HG03103 (cell line): Measurements from ENCODE around the gene TNRC6B.
"Not testable (repeated sequence)": the region's sequence is repeated elsewhere in the genome, so short reads cannot be mapped to it uniquely, and the experiment has no call there.

Experiments
- ATAC-seq: cut with Tn5 transposase; IDR thresholded peaks from one replicate; pipeline ENCODE4 v1.9.1; 2021; ENCODE audit warnings: low read depth; ENCODE audit not compliant: unreplicated experiment

The TNRC6B gene, protein sequence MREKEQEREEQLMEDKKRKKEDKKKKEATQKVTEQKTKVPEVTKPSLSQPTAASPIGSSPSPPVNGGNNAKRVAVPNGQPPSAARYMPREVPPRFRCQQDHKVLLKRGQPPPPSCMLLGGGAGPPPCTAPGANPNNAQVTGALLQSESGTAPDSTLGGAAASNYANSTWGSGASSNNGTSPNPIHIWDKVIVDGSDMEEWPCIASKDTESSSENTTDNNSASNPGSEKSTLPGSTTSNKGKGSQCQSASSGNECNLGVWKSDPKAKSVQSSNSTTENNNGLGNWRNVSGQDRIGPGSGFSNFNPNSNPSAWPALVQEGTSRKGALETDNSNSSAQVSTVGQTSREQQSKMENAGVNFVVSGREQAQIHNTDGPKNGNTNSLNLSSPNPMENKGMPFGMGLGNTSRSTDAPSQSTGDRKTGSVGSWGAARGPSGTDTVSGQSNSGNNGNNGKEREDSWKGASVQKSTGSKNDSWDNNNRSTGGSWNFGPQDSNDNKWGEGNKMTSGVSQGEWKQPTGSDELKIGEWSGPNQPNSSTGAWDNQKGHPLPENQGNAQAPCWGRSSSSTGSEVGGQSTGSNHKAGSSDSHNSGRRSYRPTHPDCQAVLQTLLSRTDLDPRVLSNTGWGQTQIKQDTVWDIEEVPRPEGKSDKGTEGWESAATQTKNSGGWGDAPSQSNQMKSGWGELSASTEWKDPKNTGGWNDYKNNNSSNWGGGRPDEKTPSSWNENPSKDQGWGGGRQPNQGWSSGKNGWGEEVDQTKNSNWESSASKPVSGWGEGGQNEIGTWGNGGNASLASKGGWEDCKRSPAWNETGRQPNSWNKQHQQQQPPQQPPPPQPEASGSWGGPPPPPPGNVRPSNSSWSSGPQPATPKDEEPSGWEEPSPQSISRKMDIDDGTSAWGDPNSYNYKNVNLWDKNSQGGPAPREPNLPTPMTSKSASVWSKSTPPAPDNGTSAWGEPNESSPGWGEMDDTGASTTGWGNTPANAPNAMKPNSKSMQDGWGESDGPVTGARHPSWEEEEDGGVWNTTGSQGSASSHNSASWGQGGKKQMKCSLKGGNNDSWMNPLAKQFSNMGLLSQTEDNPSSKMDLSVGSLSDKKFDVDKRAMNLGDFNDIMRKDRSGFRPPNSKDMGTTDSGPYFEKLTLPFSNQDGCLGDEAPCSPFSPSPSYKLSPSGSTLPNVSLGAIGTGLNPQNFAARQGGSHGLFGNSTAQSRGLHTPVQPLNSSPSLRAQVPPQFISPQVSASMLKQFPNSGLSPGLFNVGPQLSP (N-terminal part only)

DNA sequence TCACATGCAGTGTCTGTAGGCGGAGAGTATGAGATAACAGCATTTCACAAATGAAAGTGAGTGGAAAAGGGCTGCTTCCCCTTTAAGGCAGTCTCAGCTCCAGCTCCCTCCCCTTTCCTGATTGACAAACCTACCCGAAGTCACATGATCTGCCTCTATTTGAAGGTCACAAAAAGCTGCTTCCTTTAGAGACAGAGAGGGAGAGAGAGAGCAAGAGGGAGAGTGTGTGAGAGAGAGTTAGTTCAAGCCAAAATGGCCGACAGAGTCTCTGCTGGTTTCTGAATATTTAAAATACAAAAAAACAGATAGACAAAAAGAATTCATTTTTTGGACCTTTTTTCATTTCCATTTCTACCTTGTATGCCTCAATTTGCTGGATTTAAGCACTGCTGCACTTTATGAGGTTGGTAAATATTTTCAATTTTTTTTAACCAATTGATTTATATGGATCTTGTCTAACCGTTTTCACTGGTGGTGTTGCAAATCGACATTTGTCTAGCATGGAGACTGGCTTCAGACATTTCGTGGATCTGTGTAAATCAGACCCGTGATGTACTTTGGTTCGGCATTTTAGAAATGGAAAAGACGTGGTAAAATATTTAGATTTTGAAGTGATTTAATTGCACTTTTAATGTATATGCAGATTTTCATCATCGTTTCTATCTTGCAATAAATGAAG, at the start of gene TNRC6B:
Gene TNRC6B (plus strand): TSS at position 188 of the 679 bp plus-strand sequence. CDS start 211 bp downstream, at position 399.
- ATAC-seq, result peak; percentile 71

DNA sequence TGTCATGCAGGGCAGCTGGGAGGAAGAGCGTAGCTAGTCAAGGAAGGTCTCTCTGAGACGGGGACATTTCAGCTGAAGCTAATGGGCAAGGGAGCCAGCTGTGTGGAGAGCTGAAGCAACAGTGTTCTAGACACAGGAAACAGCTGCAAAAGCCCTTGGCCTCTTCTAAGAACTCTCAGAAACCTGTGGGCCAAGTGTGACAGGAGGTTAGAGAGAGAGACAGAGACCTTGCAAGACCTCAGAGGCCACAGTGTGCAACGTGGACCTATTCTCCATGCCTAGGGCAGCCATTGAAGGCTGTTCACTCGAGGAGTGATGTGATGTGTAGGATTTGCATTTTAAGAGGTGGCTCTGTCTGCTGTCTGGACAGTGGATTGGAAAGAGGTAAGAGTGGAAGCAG, 48.7 kb upstream of the TNRC6B start:
- no peak for ATAC-seq

DNA sequence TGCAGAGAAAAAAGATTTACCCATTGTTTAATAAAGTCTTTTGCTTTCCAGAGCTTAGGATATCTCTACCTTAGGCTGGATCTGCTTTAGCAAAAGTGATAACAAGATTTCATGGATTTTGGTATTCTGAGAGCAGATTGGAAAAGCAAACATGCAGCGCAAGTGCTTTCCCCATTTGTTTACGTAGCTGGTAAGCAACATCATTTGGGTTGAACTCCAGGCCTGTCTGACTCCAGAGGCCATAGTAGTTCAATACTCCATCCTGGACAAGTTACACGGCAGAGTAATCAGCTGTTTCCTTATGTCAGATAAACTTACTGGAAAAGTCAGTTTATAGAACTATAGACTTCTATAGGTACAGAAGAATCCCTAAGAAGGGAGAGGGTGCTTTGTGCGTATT, 40.6 kb upstream of the TNRC6B start:
- no peak for ATAC-seq

DNA sequence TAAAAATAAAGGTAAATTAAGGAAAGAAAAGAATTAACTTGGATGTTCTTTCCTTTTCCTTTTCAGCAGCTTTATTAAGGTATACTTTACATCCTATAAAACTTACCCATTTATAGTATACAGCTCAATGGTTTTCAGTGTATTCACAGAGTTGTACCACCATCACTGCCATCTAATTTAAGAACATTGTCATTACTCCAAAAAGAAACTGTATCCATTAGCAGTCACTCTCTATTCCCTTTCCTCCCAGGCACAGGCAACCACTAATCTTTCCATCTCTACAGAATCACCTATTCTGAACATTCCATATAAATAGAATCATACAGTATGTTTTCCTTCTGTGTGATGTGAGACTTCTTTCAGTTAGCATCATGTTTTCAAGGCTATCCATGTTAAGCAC, 38.9 kb upstream of the TNRC6B start:
- ATAC-seq, result no peak

DNA sequence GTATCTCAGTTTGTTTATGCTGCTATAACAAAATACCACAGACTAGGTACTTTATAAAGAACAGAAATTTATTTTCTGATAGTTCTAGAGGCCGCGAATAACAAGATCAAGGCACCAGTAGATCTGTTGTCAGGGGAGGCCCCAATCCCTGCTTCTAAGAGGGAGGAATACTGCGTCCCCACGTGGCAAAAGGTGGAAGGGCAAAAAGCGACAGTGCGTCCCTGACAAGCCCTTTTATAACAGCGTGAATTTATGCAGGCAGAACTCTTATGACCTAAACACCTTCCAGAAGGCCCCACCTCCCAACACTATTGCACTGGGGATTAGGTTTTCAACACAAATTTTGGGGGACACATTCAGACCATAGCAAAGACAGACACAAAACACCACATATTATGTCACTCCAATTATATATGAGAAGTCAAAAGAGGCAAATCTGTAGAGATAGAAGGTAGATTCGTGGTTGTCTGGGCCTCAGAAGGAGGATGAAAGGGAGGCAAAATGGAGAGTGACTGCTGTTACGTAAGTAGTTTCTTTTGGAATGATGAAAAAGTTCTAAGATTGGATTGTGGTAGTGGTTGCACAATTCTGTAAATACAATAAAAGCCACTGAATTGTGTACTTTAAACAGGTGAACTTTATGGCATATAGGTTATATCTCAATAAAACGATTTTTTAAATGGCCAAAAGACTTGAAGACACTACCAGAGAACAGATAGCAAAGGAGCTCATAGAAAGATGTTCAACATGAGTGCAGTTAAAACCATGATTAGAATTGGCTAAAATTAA, 30.1 kb upstream of the TNRC6B start:
- no peak for ATAC-seq

DNA sequence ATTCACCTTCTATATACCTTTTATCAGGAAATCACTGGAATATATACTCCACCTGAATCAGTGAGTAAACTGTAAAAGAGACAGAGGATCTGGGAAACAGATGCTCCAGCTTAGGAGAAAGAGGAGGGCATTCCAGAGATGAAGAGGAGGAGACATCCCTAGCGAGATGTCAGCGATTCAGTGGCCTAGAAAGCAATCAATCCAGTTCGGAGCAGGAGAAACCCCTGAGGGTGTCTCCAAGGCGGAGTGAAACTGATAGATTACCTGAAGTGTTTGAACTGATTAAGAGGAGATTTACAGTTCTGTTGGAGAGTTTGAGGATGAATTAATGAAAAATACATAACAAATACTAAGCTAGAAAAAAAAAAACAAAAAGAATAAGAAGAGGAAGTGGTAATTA, 24.5 kb upstream of the TNRC6B start:
- no peak for ATAC-seq

DNA sequence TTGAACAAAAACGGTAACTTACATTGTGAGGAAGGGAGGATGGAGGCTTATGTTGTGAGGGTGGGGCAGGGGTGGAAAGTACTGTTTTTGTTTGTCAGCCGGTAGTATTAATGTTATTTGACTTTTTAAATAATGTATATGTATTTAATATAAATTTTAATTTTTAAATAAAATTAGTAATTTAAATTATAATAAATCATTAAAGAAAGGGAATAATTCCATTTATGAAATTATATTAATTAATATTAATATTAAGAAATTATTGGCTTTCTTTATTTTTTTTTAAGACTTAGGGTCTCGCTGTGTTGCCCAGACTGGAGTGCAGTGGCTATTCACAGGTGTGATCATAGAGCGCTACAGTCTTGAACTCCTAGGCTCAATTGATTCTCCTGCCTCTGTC, 24.0 kb upstream of the TNRC6B start:
- no peak for ATAC-seq

DNA sequence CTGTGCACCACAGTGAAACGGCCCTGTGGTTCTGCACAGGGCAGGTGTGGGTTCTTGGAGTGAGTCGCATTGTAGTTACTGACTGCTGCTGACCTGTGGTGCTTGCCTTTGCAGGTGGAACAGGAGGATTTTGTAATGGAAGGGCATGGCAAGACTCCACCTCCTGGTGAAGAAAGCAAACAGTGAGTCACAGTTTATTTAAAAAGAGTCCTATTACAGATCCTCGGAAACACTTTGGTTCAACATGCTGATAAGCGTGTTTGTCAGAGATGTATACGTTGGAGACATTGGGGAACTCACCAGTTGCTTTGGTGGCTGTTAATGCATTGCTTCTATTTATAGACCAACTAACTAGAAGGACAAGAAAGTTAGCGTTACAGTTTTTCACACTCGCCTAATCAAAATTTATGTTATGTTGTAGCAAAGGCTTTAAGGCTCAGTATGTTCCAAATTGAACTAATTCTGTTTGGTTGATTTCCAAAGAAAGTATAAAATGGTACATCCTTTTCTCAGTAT, 21.7 kb upstream of the TNRC6B start:
- no peak for ATAC-seq

DNA sequence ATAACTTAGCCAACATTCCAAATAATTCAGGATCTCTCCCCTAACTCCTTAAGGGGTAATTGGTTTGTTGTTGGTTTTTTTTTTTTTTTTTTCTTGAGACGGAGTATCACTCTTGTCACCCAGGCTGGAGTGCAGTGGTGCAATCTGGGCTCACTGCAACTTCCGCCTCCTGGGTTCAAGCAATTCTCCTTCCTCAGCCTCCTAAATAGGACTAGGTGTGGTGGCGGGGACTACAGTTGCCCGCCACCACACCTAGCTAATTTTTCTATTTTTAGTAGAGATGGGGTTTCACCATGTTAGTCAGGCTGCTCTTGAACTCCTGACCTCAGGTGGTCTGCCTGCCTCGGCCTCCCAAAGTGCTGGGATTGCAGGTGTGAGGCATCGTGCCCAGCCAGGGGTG, 21.0 kb upstream of the TNRC6B start:
- ATAC-seq, result not testable (repeated sequence)

DNA sequence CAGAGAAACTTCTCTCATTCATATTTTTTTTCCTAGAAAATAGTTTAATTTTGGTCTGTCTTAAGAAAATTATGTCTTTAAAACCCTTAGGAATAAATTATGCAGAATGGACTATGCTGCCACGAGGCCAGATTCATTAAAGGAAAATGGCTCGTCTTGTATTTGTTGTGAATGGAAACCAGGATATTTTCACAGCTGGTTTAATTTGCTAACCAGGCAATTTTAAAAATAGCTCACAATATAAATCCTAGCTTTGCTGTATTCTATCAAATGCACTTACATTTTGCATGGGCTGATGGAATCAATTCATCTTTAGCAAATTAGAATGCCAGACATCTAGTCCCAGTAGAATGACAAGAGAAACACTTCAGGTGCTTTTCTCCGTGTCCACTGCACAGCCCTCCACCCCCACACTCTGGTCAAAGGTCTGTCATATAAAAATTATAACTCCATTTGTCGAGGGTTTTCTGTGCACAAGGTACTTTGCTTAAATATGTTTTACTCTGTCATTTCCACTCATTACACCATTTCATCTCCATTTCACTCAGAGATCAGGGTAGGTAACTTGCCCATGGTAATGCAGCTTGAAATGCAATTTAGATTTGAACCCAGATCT, 20.3 kb upstream of the TNRC6B start:
- no peak for ATAC-seq

DNA sequence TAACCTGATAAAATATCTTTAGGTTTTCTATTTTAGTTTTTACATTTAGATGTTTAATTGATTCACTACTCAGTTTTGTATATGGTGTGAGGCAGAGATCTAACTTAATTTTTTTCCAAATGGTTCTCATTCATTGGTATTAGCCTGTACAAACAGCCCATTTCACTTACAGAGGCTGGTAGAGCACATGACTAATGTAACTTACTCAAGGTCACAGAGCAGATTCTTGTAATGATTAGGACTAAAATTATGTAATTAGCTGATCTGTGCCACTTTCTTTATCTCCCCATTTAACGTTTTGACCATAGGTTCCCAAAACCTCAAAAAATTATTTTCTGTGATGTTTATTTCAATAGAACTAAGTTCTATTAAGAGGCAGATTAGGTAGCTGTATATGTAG, 16.5 kb upstream of the TNRC6B start:
- ATAC-seq, result no peak

DNA sequence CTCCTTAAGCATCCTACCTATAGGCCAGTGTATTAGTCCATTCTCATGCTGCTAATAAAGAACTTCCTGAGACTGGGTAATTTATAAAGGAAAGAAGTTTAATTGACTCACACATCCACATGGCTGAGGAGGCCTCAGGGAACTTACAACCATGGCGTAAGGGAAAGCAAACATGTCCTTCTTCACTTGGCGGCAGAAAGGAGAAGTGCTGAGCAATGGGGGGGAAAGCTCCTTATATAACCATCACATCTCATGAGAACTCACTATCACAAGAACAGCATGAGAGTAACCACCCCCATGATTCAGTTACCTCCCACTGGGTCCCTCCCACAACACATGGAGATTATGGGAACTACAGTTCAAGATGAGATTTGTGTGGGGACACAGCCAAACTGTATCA, 12.2 kb upstream of the TNRC6B start:
- not testable (repeated sequence) for ATAC-seq

DNA sequence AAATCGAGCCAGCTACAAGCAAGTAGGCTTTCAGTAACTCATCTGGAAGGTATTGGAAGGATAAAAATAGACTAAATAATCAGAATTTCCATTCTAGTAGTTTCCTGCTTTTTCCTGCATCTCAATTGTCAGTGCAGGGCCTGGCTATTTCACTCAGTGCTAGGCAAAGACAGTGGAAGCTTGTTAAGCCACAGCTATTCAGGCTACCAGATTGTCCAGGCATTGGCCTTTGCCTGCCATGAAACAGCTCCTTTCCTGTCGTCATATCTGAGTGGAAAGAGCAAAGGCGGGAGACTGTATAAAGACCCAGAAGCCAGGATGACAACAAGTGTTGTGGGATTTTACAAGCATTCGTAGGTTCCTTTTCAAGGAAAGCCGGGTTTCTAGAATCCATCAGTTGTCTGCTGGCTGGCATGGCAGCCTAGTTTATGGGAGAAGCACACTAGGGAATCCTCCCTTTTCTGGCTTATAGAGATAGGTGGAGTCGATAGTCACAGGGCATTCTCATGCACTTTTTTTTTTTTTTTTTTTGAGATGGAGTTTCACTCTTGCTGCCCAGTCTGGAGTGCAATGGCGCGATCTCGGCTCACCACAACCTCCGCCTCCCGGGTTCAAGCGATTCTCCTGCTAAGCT, 2.0 kb upstream of the TNRC6B start:
- ATAC-seq, result no peak

DNA sequence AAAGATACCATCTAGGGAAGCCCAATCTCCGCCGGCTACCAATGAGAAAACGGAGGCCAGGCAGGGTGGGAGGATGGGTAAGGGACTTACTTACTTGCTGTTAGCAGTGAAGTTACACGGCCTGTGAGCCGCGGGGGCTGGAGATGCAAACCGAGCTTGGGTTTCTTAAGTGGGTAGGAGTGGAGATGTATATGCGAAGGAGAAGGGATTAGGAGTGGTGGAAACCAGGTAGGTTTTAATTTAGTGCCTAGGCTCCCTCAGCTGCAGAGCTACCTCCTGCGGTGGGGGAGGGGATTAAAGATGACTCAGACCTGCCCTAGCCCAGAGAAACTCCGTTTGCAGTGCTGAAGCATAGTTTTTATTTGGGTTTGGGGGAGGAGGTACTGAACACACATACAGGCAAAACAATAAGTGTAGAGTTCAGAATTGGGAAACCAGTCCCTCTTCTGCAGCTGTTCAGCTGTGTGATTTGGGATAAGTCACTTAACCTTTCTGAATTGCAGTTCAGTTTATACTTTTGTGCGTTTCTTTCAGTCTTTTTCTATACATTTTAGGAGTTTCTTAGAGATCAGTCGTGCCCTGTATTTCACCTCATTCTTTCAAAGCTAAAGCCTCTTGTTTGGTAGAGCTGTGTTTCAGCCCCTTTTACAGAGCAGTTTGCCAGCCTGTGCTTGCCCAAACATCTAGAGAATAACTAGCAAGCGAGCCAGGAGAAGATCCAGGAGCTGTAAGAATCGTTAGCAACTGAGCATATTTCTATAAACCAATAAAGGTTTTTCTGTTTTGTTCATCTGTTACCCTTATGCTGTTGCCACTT, 596 bp upstream of the TNRC6B start:
- no peak for ATAC-seq

DNA sequence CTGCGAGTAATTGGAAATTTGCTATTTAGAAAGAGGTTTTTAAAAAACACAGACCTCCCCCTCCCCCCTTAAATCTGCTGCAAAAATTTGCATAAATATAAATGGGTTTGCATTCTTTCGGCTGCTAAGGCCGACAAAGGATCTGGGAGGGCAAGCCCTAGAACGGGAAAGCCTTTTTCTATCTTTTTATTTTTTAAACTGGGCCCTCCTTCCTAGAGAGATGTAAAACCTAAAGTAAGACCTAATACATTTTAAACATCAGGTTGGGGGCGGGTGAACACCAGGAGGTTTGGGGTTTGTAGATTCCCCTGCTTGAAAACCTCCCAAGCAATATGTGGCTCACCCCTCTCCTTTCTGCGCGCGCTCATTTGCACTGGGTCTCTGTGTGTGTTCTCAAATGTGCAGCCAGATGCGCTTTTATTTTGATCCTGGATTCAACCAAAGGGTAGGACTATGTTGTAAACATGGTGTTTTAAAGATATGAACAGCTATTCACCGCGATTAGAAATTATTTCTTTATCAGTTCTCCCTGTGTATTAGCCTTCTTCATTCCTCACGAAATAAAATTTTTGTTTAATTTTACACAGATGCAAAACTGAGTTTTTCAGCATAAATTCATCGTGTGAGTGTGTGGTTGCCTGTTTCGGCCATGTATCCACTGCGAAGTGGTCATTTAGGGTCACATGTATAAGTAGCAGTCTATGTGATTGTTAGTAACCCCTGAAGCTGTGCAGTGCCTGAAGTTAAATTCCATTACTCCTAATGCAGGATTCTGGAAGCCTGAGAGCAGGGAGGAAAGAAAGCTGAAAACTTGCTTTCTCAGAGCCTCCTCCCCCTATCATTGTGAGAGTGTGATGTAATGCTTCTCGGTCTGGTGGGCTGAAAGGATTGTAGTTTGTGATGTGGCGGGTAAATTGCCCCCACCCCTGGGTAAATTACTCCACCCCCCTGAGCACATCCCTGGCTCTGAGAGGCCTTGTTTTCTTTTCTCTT, 988 bp downstream of the TNRC6B start:
- ATAC-seq, result no peak

DNA sequence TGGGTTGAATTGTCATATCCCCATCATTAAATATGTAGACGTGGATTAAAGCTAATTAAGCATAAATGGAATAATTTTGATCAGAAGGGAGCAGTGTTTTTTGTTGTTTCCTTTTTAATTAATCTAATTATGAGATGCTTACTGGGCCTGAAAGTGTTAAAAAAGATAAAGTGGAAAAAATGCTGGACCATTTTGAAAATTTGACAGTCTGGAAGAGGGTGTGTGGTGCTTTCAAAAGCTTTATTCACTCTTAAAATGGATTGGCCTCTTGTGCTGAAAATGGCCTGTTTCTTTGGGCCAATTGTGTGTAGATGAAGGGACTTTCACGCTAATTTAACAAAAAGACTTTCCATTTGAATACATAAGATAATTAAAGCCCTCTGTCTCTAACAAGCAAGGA, 1.8 kb downstream of the TNRC6B start:
- ATAC-seq, result no peak
